H1 (cell line): ENCODE results near the gene HS3ST3B1. TPM values are rescaled to one million over a fixed set of nuclear protein-coding genes. Genes with fewer than 3 reads are reported as not detected.

Source experiments
- CTCF ChIA-PET: fragments of 300-600 bp; sonication (Branson Sonifier 250); formaldehyde crosslinking; loops from one replicate; lab custom pipeline; 2021; ENCODE audit not compliant: partially characterized antibody; lab: Charles Lee
- POLR2A ChIA-PET: fragments of 300-600 bp; sonication (Branson Sonifier 250); formaldehyde crosslinking; loops from one replicate; lab custom pipeline; 2021; ENCODE audit warnings: inconsistent platforms; ENCODE audit not compliant: partially characterized antibody; lab: Charles Lee
- DNase-seq, 2 experiments: peaks; one replicate each; pipeline versions ENCODE4 v3.0.0 to v3.0.0-alpha.2; 2010 to 2022; ENCODE audit warnings: low spot score in 2 of 2, low read depth in 1 of 2, mixed read lengths in 1 of 2
- FAIRE-seq: peaks from 2 replicates; lab custom pipeline; 2011; peaks lifted over from hg19 to GRCh38; lab: Jason Lieb, UNC
- H2AFZ ChIP-seq: 2 replicates; pipeline ENCODE4 v1.8.1; 2012; ENCODE audit warnings: low read length, inconsistent platforms
- H2AK5ac ChIP-seq: 2 replicates; pipeline ENCODE4 v1.6.1; 2013; ENCODE audit warnings: low read depth, low read length
- H2BK120ac ChIP-seq: replicated peaks from 2 replicates; pipeline ENCODE3; 2013; ENCODE audit warnings: low read depth, low read length, inconsistent platforms
- H2BK12ac ChIP-seq: 2 replicates; pipeline ENCODE4 v1.6.1; 2013; ENCODE audit warnings: low read depth, low read length
- H2BK15ac ChIP-seq: 2 replicates; pipeline ENCODE4 v1.6.1; 2013; ENCODE audit warnings: low read length
- H2BK20ac ChIP-seq: 2 replicates; pipeline ENCODE4 v1.6.1; 2013; ENCODE audit warnings: low read length
- H2BK5ac ChIP-seq: 2 replicates; pipeline ENCODE4 v1.6.1; 2013; ENCODE audit warnings: low read depth, low read length
- H3K14ac ChIP-seq: 2 replicates; pipeline ENCODE4 v1.6.1; 2013; ENCODE audit warnings: inconsistent platforms; ENCODE audit not compliant: insufficient read length
- H3K18ac ChIP-seq: 2 replicates; pipeline ENCODE4 v1.6.1; 2013; ENCODE audit warnings: low read length; ENCODE audit errors: extremely low read depth
- H3K23ac ChIP-seq: 2 replicates; pipeline ENCODE4 v1.6.1; 2013; ENCODE audit warnings: inconsistent platforms; ENCODE audit not compliant: insufficient read length
- H3K23me2 ChIP-seq: 2 replicates; pipeline ENCODE4 v1.6.1; 2013; ENCODE audit warnings: low read depth, low read length
- H3K27ac ChIP-seq: 2 replicates; pipeline ENCODE4 v1.6.1; 2011; ENCODE audit warnings: low read depth, low read length, inconsistent platforms
- H3K27me3 ChIP-seq, 4 experiments: replicated peaks in 1 of 4; 1 replicate in 1 of 4; 2 replicates in 3 of 4; pipeline versions ENCODE4 v1.6.1 to v1.8.1; 2011 to 2013; ENCODE audit warnings: low read length in 3 of 4, mild to moderate bottlenecking in 3 of 4, inconsistent platforms in 2 of 4, mixed read lengths in 2 of 4, moderate library complexity in 1 of 4; ENCODE audit not compliant: control insufficient read depth in 3 of 4, insufficient read depth in 3 of 4; ENCODE audit errors: extremely low read depth in 1 of 4
- H3K36me3 ChIP-seq, 4 experiments: 2 replicates each; pipeline versions ENCODE4 v1.6.1 to v1.8.1; 2011 to 2013; ENCODE audit warnings: mild to moderate bottlenecking in 4 of 4, low read length in 3 of 4, moderate library complexity in 2 of 4, control low read depth in 1 of 4, inconsistent platforms in 1 of 4; ENCODE audit not compliant: insufficient read depth in 4 of 4, control insufficient read depth in 2 of 4
- H3K4ac ChIP-seq: replicated peaks from 2 replicates; pipeline ENCODE3; 2013; ENCODE audit warnings: low read length, low read depth, mixed read lengths, inconsistent platforms; ENCODE audit not compliant: insufficient read length
- H3K4me1 ChIP-seq, 4 experiments: replicated peaks in 1 of 4; 1 replicate in 1 of 4; 2 replicates in 3 of 4; pipeline versions ENCODE4 v1.6.1 to v1.8.1; 2011 to 2013; ENCODE audit warnings: low read length in 3 of 4, inconsistent platforms in 2 of 4, mixed read lengths in 1 of 4; ENCODE audit not compliant: insufficient read depth in 4 of 4, control insufficient read depth in 3 of 4
- H3K4me2 ChIP-seq, 2 experiments: 2 replicates each; pipeline versions ENCODE4 v1.6.1 to v1.8.1; 2011 to 2013; ENCODE audit warnings: low read depth in 2 of 2, low read length in 2 of 2, control low read depth in 1 of 2, inconsistent platforms in 1 of 2, mild to moderate bottlenecking in 1 of 2; ENCODE audit not compliant: insufficient read depth in 1 of 2
- H3K4me3 ChIP-seq, 4 experiments: fragments of 200-600, 300-600 bp in 1 of 4; sonication (generic), shearing (Covaris generic), sonication (Bioruptor Twin) in 1 of 4; 2 replicates each; pipeline versions ENCODE4 v1.5.1 to v1.8.1; 2011 to 2016; ENCODE audit warnings: low read length in 4 of 4, low read depth in 3 of 4, control low read depth in 2 of 4, inconsistent platforms in 2 of 4, mild to moderate bottlenecking in 2 of 4, mixed read lengths in 1 of 4, moderate library complexity in 1 of 4; ENCODE audit not compliant: insufficient read depth in 2 of 4; ENCODE audit errors: extremely low read depth in 1 of 4
- H3K56ac ChIP-seq: replicated peaks from 2 replicates; pipeline ENCODE3; 2013; ENCODE audit warnings: low read depth, mild to moderate bottlenecking, mixed read lengths, low read length, inconsistent platforms; ENCODE audit not compliant: insufficient read length
- H3K79me1 ChIP-seq: 2 replicates; pipeline ENCODE4 v1.6.1; 2013; ENCODE audit warnings: low read depth, low read length, control low read depth
- H3K79me2 ChIP-seq, 2 experiments: 2 replicates each; pipeline versions ENCODE4 v1.6.1 to v1.8.1; 2012 to 2013; ENCODE audit warnings: low read length in 2 of 2, mild to moderate bottlenecking in 2 of 2, inconsistent platforms in 1 of 2; ENCODE audit not compliant: insufficient read depth in 2 of 2, control insufficient read depth in 1 of 2
- H3K9ac ChIP-seq, 4 experiments: replicated peaks in 1 of 4; 1 replicate in 1 of 4; 2 replicates in 3 of 4; pipeline versions ENCODE4 v1.6.1 to v1.8.1; 2011 to 2013; ENCODE audit warnings: low read depth in 3 of 4, low read length in 3 of 4, control low read depth in 2 of 4, mild to moderate bottlenecking in 2 of 4, moderate library complexity in 2 of 4, inconsistent platforms in 1 of 4; ENCODE audit errors: extremely low read depth in 1 of 4
- H3K9me3 ChIP-seq, 2 experiments: 2 replicates each; pipeline versions ENCODE4 v1.6.1 to v1.8.1; 2012 to 2013; ENCODE audit warnings: mild to moderate bottlenecking in 2 of 2, moderate library complexity in 2 of 2, control low read depth in 1 of 2, inconsistent platforms in 1 of 2, low read depth in 1 of 2, low read length in 1 of 2, mixed read lengths in 1 of 2; ENCODE audit not compliant: insufficient read depth in 2 of 2
- H4K20me1 ChIP-seq, 2 experiments: replicated peaks in 1 of 2; 2 replicates each; pipeline versions ENCODE3 to v1.8.1; 2011 to 2013; ENCODE audit warnings: inconsistent platforms in 2 of 2, low read length in 2 of 2, mild to moderate bottlenecking in 1 of 2; ENCODE audit not compliant: insufficient read depth in 2 of 2, control insufficient read depth in 1 of 2
- H4K5ac ChIP-seq: 2 replicates; pipeline ENCODE4 v1.6.1; 2013; ENCODE audit warnings: low read length, low read depth, mixed read lengths, inconsistent platforms; ENCODE audit not compliant: insufficient read length
- H4K8ac ChIP-seq: 2 replicates; pipeline ENCODE4 v1.8.0; 2013; ENCODE audit warnings: mild to moderate bottlenecking, moderate library complexity, low read length, inconsistent platforms; ENCODE audit not compliant: insufficient read depth; ENCODE audit errors: extremely low read depth
- H4K91ac ChIP-seq: replicated peaks from 2 replicates; pipeline ENCODE3; 2013; ENCODE audit warnings: low read length, mixed read lengths, inconsistent platforms; ENCODE audit not compliant: insufficient read length
- ASH2L ChIP-seq: fragments of 200-600, 300-600 bp; sonication (generic); IDR thresholded peaks from one replicate; pipeline ENCODE4 v1.7.1; 2017; ENCODE audit warnings: low read length
- CREB1 ChIP-seq: IDR thresholded peaks from 2 replicates; pipeline ENCODE4 v1.6.1; 2012; ENCODE audit warnings: inconsistent platforms
- EZH2 ChIP-seq: fragments of 200-600 bp; sonication (generic); IDR thresholded peaks from 2 replicates; pipeline ENCODE4 v1.7.1; 2012; ENCODE audit warnings: low read depth, mild to moderate bottlenecking, moderate library complexity, low read length, inconsistent platforms; ENCODE audit not compliant: severe bottlenecking
- HDAC2 ChIP-seq, 2 experiments: fragments of 300-600 bp in 1 of 2; sonication (generic) in 1 of 2; IDR thresholded peaks; 2 replicates each; pipeline ENCODE4 v1.6.1; 2011 to 2012; ENCODE audit warnings: low read depth in 2 of 2, low read length in 2 of 2, mild to moderate bottlenecking in 2 of 2, moderate library complexity in 2 of 2, borderline replicate concordance in 1 of 2, inconsistent platforms in 1 of 2
- KDM4A ChIP-seq: IDR thresholded peaks from one replicate; pipeline ENCODE4 v1.7.1; 2012; ENCODE audit warnings: low read depth, mild to moderate bottlenecking, moderate library complexity, low read length, inconsistent platforms; ENCODE audit not compliant: severe bottlenecking
- RXRA ChIP-seq: IDR thresholded peaks from 2 replicates; pipeline ENCODE4 v1.6.1; 2011; ENCODE audit warnings: low read depth, mild to moderate bottlenecking, low read length, moderate library complexity; ENCODE audit not compliant: insufficient read depth
- WGBS, 2 experiments: shearing (Covaris generic) in 1 of 2; methylation state at CpG; one replicate each; pipeline versions ENCODE4 v1.1.6 to v1.1.7; 2013 to 2015; ENCODE audit warnings: low lambda C conversion rate in 2 of 2, mixed read lengths in 2 of 2, inconsistent platforms in 1 of 2, low coverage in 1 of 2, missing lambda C conversion rate in 1 of 2; ENCODE audit not compliant: insufficient replicate concordance in 2 of 2, insufficient coverage in 1 of 2, insufficient read length in 1 of 2; ENCODE audit errors: extremely low coverage in 1 of 2, missing lambda C conversion rate in 1 of 2; 5-methylcytosine and 5-hydroxymethylcytosine counted together
- polyA plus RNA-seq, 7 experiments: library from polyadenylated mRNA; depleted of rRNA in 3 of 7; stranded (reverse) in 5 of 7; unstranded in 2 of 7; fragments of >200 nt in 5 of 7; fragments of 200-250 nt in 2 of 7; gene quantifications; 1 replicate in 5 of 7; 2 replicates in 1 of 7; 4 replicates in 1 of 7; pipeline versions ENCODE4 v1.2.1 to v1.2.3, GENCODE V29; 2011 to 2013; ENCODE audit warnings: missing spikeins in 2 of 7, mixed read lengths in 2 of 7
- total RNA-seq: library from RNA; stranded (reverse); fragmentation: NEBNext Ultra II Directional; extraction: Animal tissue kit (Norgen Biotek cat#: 25700); gene quantifications from 2 replicates; pipeline ENCODE4 v1.2.1, GENCODE V29; 2021
- TF ChIP-seq, protein P1 (sequence below): IDR thresholded peaks from 2 replicates; pipeline ENCODE4 v1.6.1; 2011; ENCODE audit warnings: low read depth, mild to moderate bottlenecking, low read length; ENCODE audit not compliant: insufficient read depth
- TF ChIP-seq, protein P2 (sequence below): IDR thresholded peaks from 2 replicates; pipeline ENCODE4 v1.6.1; 2012; ENCODE audit warnings: inconsistent platforms
- TF ChIP-seq, protein P3 (sequence below): IDR thresholded peaks from 2 replicates; pipeline ENCODE4 v1.6.1; 2012; ENCODE audit warnings: inconsistent platforms
- TF ChIP-seq, protein P4 (sequence below): IDR thresholded peaks from 2 replicates; pipeline ENCODE4 v1.6.1; 2012; ENCODE audit warnings: low read length, inconsistent platforms

HS3ST3B1 gene
- total and polyA plus RNA-seq, 2 of the 8 experiments (the other 6 are each of a cell fraction or from before 2014, with no cell fraction given) = 4.7 to 14.4 TPM

DNA sequence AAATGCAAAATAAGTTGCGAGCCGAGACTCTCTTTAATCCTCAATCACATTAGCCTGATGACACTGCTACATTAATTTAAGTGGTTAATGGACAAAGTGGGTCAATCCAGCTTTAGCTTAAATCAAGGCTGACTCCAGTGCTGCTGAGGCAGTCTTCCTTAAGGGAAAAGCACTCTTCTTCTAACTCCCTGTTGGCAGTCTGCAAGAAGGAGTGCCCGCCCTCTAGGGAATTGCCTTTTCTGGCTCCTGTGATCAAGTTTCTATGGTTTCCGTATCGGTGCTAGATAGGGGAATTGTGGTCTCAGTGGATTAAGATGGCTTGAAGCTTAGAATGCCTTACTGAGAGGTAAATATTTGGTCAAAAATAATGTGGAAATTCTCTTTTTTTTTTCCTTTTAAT lies 41.0 kb downstream of the HS3ST3B1 start:
- POLR2A ChIA-PET = interaction anchor here (0.9 kb wide), 1 partner anchor 11 kb away, joined by 3 read pairs; no protein-coding TSS in a partner anchor
- 68% methylated on average over 5 of the region's 5 CpGs; no CpG with 5 or more reads in 1 of the 2 experiments for WGBS, 2 experiments
- TF ChIP-seq, protein P1, sequence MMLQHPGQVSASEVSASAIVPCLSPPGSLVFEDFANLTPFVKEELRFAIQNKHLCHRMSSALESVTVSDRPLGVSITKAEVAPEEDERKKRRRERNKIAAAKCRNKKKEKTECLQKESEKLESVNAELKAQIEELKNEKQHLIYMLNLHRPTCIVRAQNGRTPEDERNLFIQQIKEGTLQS = no peak
- TF ChIP-seq KDM4A (no peak), ASH2L (no peak), EZH2 (no peak), RXRA (no peak), CREB1 (no peak), HDAC2 (IDR thresholded peaks at IDR 0.05; ENCODE audit: borderline replicate concordance in 1 of 2, low read depth in 2 of 2, low read length in 2 of 2) (no peak)
- TF ChIP-seq, protein P2, sequence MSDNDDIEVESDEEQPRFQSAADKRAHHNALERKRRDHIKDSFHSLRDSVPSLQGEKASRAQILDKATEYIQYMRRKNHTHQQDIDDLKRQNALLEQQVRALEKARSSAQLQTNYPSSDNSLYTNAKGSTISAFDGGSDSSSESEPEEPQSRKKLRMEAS = no peak
- TF ChIP-seq, protein P3, sequence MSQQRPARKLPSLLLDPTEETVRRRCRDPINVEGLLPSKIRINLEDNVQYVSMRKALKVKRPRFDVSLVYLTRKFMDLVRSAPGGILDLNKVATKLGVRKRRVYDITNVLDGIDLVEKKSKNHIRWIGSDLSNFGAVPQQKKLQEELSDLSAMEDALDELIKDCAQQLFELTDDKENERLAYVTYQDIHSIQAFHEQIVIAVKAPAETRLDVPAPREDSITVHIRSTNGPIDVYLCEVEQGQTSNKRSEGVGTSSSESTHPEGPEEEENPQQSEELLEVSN = no peak
- TF ChIP-seq, protein P4, sequence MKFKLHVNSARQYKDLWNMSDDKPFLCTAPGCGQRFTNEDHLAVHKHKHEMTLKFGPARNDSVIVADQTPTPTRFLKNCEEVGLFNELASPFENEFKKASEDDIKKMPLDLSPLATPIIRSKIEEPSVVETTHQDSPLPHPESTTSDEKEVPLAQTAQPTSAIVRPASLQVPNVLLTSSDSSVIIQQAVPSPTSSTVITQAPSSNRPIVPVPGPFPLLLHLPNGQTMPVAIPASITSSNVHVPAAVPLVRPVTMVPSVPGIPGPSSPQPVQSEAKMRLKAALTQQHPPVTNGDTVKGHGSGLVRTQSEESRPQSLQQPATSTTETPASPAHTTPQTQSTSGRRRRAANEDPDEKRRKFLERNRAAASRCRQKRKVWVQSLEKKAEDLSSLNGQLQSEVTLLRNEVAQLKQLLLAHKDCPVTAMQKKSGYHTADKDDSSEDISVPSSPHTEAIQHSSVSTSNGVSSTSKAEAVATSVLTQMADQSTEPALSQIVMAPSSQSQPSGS = no peak

More for the DNA sequence above, 41.0 kb downstream of the HS3ST3B1 start:
- no peak overlapping the region for H3K56ac ChIP-seq
- peaks cover 4% of the 10 kb centered on the region; the same call in 1 of the 2 replicates for H3K79me1 ChIP-seq
- no peak overlapping the region for H2BK12ac ChIP-seq
- H2BK20ac ChIP-seq = no peak overlapping the region
- no peaks in the 10 kb centered on the region for H3K23me2 ChIP-seq
- no peak overlapping the region for H3K4me2 ChIP-seq
- H3K14ac ChIP-seq = no peak overlapping the region
- H3K4ac ChIP-seq = no peak overlapping the region
- no peak overlapping the region for H3K27ac ChIP-seq
- H4K5ac ChIP-seq = no peak overlapping the region
- H2AFZ ChIP-seq = no peak overlapping the region
- FAIRE-seq = no peak
- no peak overlapping the region for H2BK5ac ChIP-seq
- DNase-seq = no peak
- H3K9ac ChIP-seq = no peak overlapping the region
- CTCF ChIA-PET = interaction anchor here (0.6 to 1.6 kb wide), 4 partner anchors 9 to 1303 kb away, joined by 4 to 6 read pairs (median 4); no protein-coding TSS in a partner anchor
- no peak overlapping the region for H2BK120ac ChIP-seq
- H3K9me3 ChIP-seq = no peaks in the 10 kb centered on the region
- no peak overlapping the region for H3K4me3 ChIP-seq
- no peak overlapping the region for H4K8ac ChIP-seq
- no peak overlapping the region for H2BK15ac ChIP-seq
- no peak overlapping the region for H4K91ac ChIP-seq
- peaks cover 2 to 12% (median 10%) of the 10 kb centered on the region in 4 experiments; a peak in 6 of 7 replicates for H3K4me1 ChIP-seq
- no peak overlapping the region for H3K23ac ChIP-seq
- H3K79me2 ChIP-seq = peaks cover 0 to 44% of the 10 kb centered on the region in 2 experiments; a peak in 2 of 4 replicates
- H3K27me3 ChIP-seq = no peaks in the 10 kb centered on the region
- no peaks in the 10 kb centered on the region for H3K36me3 ChIP-seq
- H4K20me1 ChIP-seq = peaks cover 0 to 2% of the 10 kb centered on the region in 2 experiments
- H3K18ac ChIP-seq = no peak overlapping the region
- H2AK5ac ChIP-seq = no peak overlapping the region
